WERI-Rb-1 (cell line): ENCODE data around the gene NRXN3.
A peak's percentile ranks its signal among the peaks of the same experiment; 100 is the strongest.

Experiments
- DNase-seq: peaks from one replicate; pipeline ENCODE4 v3.0.0-alpha.2; 2020
- H3K27ac ChIP-seq: fragments of 250-450 bp; sonication (Bioruptor Pico); 2 replicates; pipeline ENCODE4 v1.5.1; 2020; ENCODE audit warnings: mild to moderate bottlenecking, moderate library complexity
- H3K27me3 ChIP-seq: fragments of 250-450 bp; sonication (Bioruptor Pico); 2 replicates; pipeline ENCODE4 v1.5.1; 2021; ENCODE audit warnings: mild to moderate bottlenecking, low read depth, moderate library complexity; ENCODE audit not compliant: insufficient read depth, severe bottlenecking
- H3K36me3 ChIP-seq: fragments of 250-450 bp; sonication (Bioruptor Pico); 2 replicates; pipeline ENCODE4 v1.5.1; 2020; ENCODE audit warnings: mild to moderate bottlenecking, moderate library complexity
- H3K4me3 ChIP-seq: 2 replicates; pipeline ENCODE4 v1.5.1; 2011; ENCODE audit warnings: low read depth, mild to moderate bottlenecking, control low read depth, low read length
- H3K9me3 ChIP-seq: fragments of 250-450 bp; sonication (Bioruptor Pico); 2 replicates; pipeline ENCODE4 v1.5.1; 2021; ENCODE audit warnings: mild to moderate bottlenecking, moderate library complexity; ENCODE audit not compliant: severe bottlenecking
- CTCF ChIP-seq: IDR thresholded peaks from 2 replicates; pipeline ENCODE4 v1.5.1; 2011; ENCODE audit warnings: low read depth, mild to moderate bottlenecking, control low read depth, inconsistent platforms, low read length

Gene NRXN3

GRCh38 chr14:79788346-79788745, 1618.2 kb downstream of the NRXN3 start:
- no peaks in the 10 kb centered on the region for H3K36me3 ChIP-seq
- no peak overlapping the region for H3K4me3 ChIP-seq
- no peaks in the 10 kb centered on the region for H3K9me3 ChIP-seq
- H3K27me3 ChIP-seq: no peaks in the 10 kb centered on the region
- no peak for TF ChIP-seq CTCF
- no peak overlapping the region for H3K27ac ChIP-seq
- DNase-seq: no peak

GRCh38 chr14:79791055-79791732, 1621.0 kb downstream of the NRXN3 start:
- H3K9me3 ChIP-seq: no peaks in the 10 kb centered on the region

GRCh38 chr14:79802093-79802492, 1631.9 kb downstream of the NRXN3 start:
- no peak overlapping the region for H3K4me3 ChIP-seq

More at GRCh38 chr14:79791055-79791732, 1621.0 kb downstream of the NRXN3 start:
- no peak for TF ChIP-seq CTCF
- no peak overlapping the region for H3K27ac ChIP-seq
- no peak for DNase-seq
- no peaks in the 10 kb centered on the region for H3K27me3 ChIP-seq
- no peak overlapping the region for H3K4me3 ChIP-seq
- no peaks in the 10 kb centered on the region for H3K36me3 ChIP-seq

GRCh38 chr14:79805636-79806035, 1635.5 kb downstream of the NRXN3 start:
- Histone ChIP-seq H3K36me3 (no peaks in the 10 kb centered on the region), H3K4me3 (no peak overlapping the region), H3K9me3 (no peaks in the 10 kb centered on the region), H3K27ac (no peak overlapping the region), H3K27me3 (no peaks in the 10 kb centered on the region)
- DNase-seq: no peak
- no peak for TF ChIP-seq CTCF

More at GRCh38 chr14:79802093-79802492, 1631.9 kb downstream of the NRXN3 start:
- no peak overlapping the region for H3K27ac ChIP-seq
- no peak for TF ChIP-seq CTCF
- H3K9me3 ChIP-seq: no peaks in the 10 kb centered on the region
- H3K36me3 ChIP-seq: no peaks in the 10 kb centered on the region
- DNase-seq: no peak
- no peaks in the 10 kb centered on the region for H3K27me3 ChIP-seq

GRCh38 chr14:79809849-79810612, 1639.9 kb downstream of the NRXN3 start:
- Histone ChIP-seq H3K36me3 (no peaks in the 10 kb centered on the region), H3K9me3 (no peaks in the 10 kb centered on the region), H3K27ac (no peak overlapping the region), H3K27me3 (no peaks in the 10 kb centered on the region), H3K4me3 (no peak overlapping the region)
- DNase-seq: peak; percentile 39
- TF ChIP-seq CTCF: peak; percentile 49
